OCI-M1 (cell line): ENCODE data around the gene MRPL43.
"Not testable (repeated sequence)": the region's sequence is repeated elsewhere in the genome, so short reads cannot be mapped to it uniquely, and the experiment has no call there.

ENCODE experiments used
- DNase-seq: peaks from one replicate; lab custom pipeline; 2025; lab: John Stamatoyannopoulos, UW

MRPL43 gene

GRCh38 chr10:100982916-100983830, 4.1 kb downstream of the MRPL43 start:
- DNase-seq = no peak

- DNase-seq = no peak
Observed at GRCh38 chr10:100981178-100981772, 6.0 kb downstream of the MRPL43 start.

DNA sequence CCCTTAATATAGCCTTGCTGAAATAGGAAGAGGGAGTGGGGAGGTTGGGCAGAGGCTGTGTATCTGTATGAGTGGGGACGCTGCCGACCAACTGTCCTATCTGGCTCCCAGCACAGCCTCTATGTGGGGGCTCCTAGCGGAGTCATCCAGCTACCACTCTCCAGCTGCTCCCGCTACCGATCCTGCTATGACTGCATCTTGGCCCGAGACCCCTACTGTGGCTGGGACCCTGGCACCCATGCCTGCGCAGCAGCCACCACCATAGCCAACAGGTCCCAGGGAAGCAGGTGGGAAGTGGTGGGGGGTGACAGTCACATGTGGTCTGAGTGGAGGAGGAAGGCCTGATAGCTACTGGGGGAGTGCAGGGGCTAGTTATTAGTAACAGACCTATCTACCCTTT, 6.6 kb downstream of the MRPL43 start:
- DNase-seq = no peak

DNA sequence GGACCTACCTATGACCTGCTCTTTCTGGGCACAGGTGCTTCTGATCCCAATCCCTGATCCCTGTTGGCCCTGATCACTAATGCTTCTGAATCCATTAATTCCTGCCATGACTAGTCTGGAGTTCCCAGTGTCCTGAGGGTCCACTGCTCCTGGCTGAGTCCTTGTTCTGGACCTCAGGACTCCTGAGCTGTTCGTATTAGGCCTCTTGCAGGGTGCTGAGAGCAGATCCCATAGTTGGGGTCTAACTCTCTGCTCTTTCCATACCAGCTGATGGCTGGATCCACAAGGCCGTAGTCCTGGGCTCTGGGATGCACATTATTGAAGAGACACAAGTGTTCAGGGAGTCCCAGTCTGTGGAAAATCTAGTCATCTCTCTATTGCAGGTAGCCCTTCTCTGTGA, 7.0 kb downstream of the MRPL43 start:
- no peak for DNase-seq

DNA sequence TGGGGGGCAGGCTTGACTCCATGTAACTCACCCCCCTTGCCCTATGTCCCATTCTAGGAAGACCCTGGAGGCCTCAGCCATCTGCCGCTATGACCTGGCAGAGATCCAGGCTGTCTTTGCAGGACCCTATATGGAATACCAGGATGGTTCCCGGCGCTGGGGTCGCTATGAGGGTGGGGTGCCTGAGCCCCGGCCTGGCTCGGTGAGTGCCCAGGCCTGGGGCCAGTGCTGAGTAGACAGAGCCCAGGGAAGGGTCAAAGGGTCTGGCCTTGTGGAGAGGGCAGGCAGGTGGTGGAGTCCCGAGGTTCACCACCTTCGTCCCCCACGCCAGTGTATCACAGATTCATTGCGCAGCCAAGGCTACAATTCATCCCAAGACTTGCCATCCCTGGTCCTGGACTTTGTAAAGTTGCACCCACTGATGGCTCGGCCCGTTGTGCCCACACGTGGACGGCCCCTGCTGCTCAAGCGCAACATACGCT, 7.5 kb downstream of the MRPL43 start:
- no peak for DNase-seq

- no peak for DNase-seq
Observed at GRCh38 chr10:100978901-100979195, 8.4 kb downstream of the MRPL43 start.

GRCh38 chr10:100978121-100978900, 9.0 kb downstream of the MRPL43 start:
- no peak for DNase-seq

DNA sequence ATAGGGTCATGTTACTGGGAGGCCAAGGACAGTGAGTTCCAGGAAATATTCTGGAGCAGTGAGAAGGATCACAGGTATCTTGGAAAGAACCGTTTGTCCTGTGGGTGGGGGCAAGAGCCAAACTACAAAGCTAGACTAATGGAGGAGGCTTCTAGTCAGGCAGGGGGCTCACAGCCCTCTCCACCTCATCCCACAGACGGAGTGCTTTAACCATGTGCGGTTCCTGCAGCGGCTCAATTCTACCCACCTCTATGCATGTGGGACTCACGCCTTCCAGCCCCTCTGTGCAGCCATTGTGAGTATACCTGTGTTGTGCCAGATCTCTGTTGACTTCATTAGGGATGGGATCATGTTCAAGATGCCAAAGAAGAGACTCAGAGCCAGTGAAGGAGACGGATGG, 9.9 kb downstream of the MRPL43 start:
- DNase-seq = no peak

DNA sequence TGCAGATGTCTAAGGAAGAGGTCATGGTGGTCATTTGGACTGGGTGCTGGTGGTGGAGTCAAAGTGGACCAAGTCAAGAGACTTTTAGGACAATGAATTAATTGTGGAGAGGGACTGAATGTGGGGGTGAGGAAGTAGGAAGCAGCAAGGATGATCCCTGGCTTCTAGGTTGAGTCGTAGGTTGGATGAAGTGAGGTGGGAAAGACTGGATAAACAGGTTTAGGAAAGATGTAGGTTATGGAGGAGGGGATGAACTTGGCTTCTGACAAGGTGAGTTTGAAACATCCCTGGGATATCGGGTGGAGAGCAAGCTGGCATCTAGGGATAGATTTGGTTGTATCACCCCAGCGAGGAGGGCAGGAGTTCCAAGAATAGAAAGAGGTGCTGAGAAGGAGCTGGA, 10.4 kb downstream of the MRPL43 start:
- no peak for DNase-seq

GRCh38 chr10:100975397-100975796, 11.9 kb downstream of the MRPL43 start:
- not testable (repeated sequence) for DNase-seq

- DNase-seq = no peak
Observed at GRCh38 chr10:100972904-100973535, 14.3 kb downstream of the MRPL43 start.

- no peak for DNase-seq
Observed at GRCh38 chr10:100972115-100972903, 15.0 kb downstream of the MRPL43 start.

- DNase-seq = no peak
Observed at GRCh38 chr10:100970914-100971811, 16.1 kb downstream of the MRPL43 start.

DNA sequence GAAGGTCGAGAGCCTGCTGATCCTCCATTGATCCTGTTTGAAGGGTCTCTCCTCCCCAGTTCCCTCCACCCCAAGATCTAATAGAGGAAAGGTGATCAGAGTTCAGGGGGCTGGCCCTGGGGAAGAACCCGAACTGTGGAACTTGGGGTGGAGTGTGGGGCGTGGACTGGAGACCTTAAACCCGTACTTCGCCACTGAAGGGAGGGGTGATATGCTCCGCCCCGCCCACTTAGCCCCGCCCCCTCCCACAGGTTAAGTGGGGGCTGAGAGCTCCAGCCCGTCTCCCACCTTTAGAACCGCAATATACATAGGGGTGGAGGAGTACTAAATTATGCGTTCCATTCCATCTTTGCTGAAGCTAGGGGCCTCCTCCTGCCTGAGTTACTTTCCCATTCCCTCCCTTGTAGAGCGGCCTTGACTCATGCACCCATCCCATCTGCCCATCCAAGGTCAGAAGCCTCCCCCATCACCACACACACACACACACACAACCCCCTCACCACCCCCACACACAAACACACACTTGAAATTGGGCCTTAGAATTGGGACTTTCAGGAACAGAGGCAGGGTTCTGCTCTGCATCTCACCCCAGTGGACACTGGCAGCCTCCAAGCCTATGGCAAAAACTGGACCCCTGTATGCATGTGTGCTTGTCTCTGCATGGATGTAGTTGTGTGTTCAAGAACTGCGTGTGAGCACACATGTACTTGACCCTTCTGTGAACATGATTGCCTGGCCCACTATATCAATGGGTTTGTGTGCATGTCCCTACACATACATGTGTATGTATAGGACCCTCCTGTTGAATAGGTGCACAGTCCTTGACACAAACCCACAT, 17.0 kb downstream of the MRPL43 start:
- no peak for DNase-seq

DNA sequence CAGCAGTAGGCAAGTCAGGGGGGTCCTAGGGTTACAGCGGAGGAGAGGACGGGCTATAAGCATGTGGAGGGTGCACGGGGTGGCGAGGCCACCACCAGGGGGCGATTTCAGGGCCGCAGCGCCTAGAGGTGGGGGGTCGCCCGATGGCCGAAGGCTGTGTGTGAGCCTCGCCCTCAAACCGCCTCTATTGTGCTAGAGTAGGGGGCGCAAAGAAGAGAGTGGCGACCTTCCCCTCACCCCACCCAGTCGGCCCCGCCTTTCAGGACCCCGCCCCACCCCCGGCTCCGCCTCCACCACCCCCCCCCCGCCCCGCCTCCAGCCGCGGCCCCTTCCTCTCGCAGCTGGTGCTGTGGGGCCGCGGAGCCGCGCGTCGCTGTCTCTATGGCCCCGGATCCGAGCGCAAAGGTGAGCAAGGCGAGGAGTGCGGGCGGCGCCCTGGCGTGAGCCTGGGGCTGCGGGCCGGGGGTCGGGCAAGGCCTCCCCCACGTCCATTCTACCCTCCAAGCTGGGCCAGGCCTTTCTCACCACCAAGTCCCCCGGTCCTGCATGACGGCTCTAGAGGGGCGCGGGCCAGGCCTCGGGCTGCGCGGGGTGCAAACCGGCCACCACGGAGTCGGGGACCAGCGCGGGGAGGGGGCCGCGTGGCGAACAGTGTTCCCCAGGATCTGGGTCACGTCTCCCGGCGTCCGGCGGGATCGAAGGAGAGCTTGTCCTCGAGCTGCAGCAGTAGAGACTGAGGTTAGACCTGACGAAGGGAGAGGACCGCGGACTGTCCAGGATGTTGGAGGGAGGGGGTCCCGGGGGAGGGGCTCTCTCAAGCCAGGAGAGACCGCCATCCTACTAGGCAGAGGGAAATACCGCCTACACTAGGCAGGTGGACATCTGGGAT, 17.9 kb downstream of the MRPL43 start, which contains the start of gene SEMA4G:
Gene SEMA4G, plus strand, starts transcription at position 318 of the 889 bp plus-strand sequence. CDS start 3,409 bp downstream, outside the sequence.
- no peak for DNase-seq

DNA sequence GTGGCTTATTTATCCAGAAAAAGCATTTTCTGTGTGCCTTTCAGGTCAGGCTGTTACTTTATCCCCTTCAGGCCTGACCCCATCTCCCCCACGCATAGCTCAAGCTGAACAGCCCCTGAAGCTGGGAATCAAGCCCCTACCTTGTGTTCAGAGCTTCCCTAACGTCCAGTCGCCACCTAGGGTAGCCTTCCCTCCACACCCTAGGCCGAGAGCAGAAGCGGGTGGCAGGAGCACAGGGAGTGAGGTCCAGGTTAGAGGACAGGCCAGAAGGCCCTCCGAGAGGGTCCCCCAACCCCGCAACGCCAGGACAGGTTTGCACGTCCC, 18.5 kb downstream of the MRPL43 start:
- DNase-seq = no peak

GRCh38 chr10:100968062-100968736, 19.1 kb downstream of the MRPL43 start:
- DNase-seq = no peak

DNA sequence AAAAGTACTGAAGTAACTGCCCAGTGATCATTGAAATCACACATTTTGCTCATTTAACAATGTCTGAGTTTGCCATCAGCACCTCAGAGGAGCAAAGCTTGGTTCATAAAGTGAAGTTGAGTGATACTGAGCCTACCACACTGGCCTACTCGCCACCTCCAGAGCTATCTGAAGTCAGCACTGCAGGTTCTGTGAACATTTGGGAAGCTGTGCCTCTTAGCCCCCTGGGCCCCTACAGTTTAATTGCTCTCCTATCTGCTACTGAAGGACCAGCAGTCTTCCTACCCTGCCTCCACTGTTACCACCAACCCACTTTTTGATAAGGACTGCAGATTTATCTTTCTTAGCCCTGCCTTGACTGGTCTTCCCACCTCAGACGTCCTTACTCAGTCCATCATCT, 20.0 kb downstream of the MRPL43 start:
- peak; percentile 53 for DNase-seq
